ENCODE data around the gene PRPH.
"Not testable (repeated sequence)": the region's sequence is repeated elsewhere in the genome, so short reads cannot be mapped to it uniquely, and the experiment has no call there.

PRPH gene

GRCh38 chr12:49276304-49277290 lies 18.4 kb upstream of the PRPH start:
- no peak for DNase-seq

GRCh38 chr12:49277466-49277865 lies 17.5 kb upstream of the PRPH start:
- no peak for DNase-seq

- DNase-seq, result no peak
Observed at GRCh38 chr12:49279706-49280159, 15.2 kb upstream of the PRPH start.

GRCh38 chr12:49280545-49280944 lies 14.4 kb upstream of the PRPH start:
- not testable (repeated sequence) for DNase-seq

- DNase-seq, result no peak
Observed at GRCh38 chr12:49282302-49282701, 12.6 kb upstream of the PRPH start.

- DNase-seq, result not testable (repeated sequence)
Observed at GRCh38 chr12:49282740-49283375, 12.1 kb upstream of the PRPH start.

GRCh38 chr12:49283541-49284429 lies 11.2 kb upstream of the PRPH start:
- no peak for DNase-seq

GRCh38 chr12:49284672-49285071 lies 10.3 kb upstream of the PRPH start:
- no peak for DNase-seq

GRCh38 chr12:49287876-49288275 lies 7.1 kb upstream of the PRPH start:
- no peak for DNase-seq

GRCh38 chr12:49288412-49288853 lies 6.5 kb upstream of the PRPH start:
- no peak for DNase-seq

- DNase-seq, result no peak
Observed at GRCh38 chr12:49288922-49289555, 5.9 kb upstream of the PRPH start.

- DNase-seq, result no peak
Observed at GRCh38 chr12:49292729-49293055, 2.3 kb upstream of the PRPH start.

GRCh38 chr12:49293056-49293956 lies 1.6 kb upstream of the PRPH start:
- peak; percentile 82 for DNase-seq

GRCh38 chr12:49294086-49294803 lies 702 bp upstream of the PRPH start:
- DNase-seq, result no peak

GRCh38 chr12:49294804-49295081 lies 204 bp upstream of the PRPH start:
- no peak for DNase-seq

GRCh38 chr12:49296034-49296835 lies 1.3 kb downstream of the PRPH start:
- no peak for DNase-seq

- DNase-seq, result no peak
Observed at GRCh38 chr12:49296836-49297694, 2.1 kb downstream of the PRPH start.

- DNase-seq, result no peak
Observed at GRCh38 chr12:49297695-49298060, 2.7 kb downstream of the PRPH start.

- DNase-seq, result no peak
Observed at GRCh38 chr12:49298160-49298559, 3.2 kb downstream of the PRPH start.
